ENCODE results near the gene SFT2D3.

SFT2D3 gene

GRCh38 chr2:127705391-127706065, 4.2 kb downstream of the SFT2D3 start:
- no peak for DNase-seq

- no peak for DNase-seq
These were observed 5.1 kb downstream of the SFT2D3 start for GRCh38 chr2:127706215-127706990.

DNA sequence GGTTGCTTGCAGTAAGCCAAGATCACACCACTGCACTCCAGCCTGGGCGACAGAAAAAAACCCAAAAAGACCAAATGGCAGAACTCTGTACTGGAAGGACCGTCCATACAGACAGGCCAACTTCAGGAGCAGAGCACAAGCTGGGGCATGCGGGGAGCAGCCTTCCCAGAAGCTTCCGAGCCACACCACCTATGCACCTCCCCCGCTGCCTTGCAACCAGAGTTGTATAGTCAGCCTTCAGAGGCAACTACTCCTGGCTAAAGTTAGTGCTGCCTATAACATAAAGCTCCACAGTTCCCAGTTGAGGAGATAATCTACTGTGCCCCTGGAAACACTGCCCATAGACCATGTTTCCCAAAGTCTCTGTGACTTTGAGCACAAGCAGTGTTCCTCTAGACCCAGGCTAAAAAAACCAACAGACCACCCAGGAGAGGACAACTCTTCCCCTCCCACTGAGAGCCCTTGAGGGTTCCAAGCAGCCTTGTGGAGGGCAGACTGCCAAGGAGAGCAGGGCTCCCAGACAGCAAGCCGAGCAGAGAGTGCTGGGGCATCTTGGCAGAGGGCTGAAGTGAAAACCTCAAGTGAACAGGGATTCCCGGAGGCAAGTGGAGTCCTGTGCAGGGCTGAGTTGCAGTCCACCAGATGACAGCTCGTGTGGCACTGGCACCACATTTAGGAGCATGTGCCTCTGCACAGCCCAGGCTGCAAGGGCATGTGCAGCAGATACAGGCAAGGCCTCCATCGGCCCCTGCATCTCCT, 6.8 kb downstream of the SFT2D3 start:
- DNase-seq: peak in 23 of 58 donors; percentile 3 to 48 (median 23)

GRCh38 chr2:127709336-127709735, 8.0 kb downstream of the SFT2D3 start:
- DNase-seq: no peak

- DNase-seq: no peak
These were observed 11.7 kb downstream of the SFT2D3 start for GRCh38 chr2:127712999-127713398.

- DNase-seq: no peak
These were observed 12.3 kb downstream of the SFT2D3 start for GRCh38 chr2:127713562-127713961.

- DNase-seq: no peak
These were observed 14.6 kb downstream of the SFT2D3 start for GRCh38 chr2:127715778-127716449.

GRCh38 chr2:127718271-127718670, 17.0 kb downstream of the SFT2D3 start:
- no peak for DNase-seq

DNA sequence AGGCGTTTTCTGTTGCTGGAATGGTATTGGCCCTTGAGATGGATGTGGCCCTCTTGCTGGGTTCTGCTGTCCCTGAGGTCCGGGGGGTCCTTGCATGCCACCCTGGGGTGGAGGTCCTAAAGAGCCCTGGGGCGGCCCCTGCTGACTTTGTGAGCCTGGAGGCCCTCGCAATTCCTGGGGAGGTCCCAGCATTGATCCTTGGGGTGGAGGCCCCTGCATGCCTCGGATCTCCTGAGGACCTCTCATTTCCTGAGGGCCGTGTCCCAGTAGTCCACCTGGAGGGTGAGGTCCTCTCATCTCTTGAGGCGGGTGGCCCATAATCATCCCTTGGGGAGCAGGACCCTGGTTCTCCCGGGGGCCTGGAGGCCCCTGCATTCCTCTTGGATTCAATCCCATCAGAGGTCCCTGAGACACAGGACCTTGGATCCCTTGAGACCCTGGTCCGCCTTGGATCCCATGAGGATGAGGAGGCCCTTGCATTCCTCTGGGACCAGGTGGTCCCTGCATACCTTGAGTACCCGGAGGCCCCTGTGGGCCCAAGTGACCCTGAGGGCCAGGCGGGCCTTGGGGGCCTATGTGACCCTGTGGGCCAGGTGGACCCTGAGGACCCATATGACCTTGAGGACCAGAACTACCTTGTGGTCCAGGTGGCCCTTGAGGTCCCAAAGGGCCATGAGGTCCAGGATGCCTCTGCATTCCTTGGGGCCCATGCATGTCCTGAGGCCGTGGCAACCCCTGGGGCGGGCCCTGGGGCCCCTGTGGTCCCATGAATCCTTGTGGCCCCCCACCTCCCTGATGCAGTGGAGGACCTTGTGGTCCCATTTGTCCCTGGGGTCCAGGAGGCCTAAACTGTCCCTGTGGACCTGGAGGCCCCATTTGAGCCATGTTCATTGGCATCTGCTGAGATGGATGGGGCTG, 18.3 kb downstream of the SFT2D3 start:
- DNase-seq: no peak

GRCh38 chr2:127721311-127721977, 20.1 kb downstream of the SFT2D3 start:
- no peak for DNase-seq

DNA sequence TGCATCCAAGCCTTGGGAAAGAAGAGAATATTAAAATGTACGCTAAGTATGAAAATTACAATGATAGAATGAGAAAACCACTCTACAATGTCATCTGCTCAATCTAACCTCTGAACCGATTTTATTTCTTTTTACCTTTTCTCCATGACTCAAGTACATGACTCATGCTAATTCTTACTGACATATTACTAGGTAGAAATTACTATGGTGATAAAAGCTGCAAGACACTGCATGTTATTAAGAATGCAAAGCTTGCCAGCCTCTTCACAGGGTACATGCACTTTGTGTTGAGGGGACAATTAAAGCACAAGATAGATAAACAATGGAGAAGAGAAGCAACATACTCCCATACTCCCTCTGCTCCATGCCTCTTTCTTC, 20.7 kb downstream of the SFT2D3 start:
- DNase-seq: no peak

DNA sequence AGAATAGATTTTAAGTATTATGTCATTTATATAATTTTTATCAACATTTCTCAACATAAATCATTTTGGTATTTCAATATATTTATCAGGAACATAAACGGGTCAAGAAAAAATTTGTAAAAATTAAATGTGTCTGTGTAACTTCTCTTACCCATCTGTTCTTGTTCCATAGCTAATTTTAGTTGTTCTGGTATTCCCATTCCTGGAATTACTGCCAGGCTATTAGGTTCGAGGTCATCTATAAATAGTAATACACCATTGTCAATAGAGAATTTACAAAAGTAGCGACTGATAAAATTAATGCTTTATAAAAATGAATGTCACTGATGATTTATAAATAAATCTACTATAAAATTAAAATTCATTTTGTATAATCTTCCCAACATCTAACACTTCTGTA, 21.5 kb downstream of the SFT2D3 start:
- no peak for DNase-seq

GRCh38 chr2:127726158-127726880, 25.0 kb downstream of the SFT2D3 start:
- no peak for DNase-seq

- DNase-seq: no peak
These were observed 32.0 kb downstream of the SFT2D3 start for GRCh38 chr2:127733113-127733815.

- no peak for DNase-seq
These were observed 32.7 kb downstream of the SFT2D3 start for GRCh38 chr2:127733816-127734537.

- no peak for DNase-seq
These were observed 33.7 kb downstream of the SFT2D3 start for GRCh38 chr2:127735044-127735443.

DNA sequence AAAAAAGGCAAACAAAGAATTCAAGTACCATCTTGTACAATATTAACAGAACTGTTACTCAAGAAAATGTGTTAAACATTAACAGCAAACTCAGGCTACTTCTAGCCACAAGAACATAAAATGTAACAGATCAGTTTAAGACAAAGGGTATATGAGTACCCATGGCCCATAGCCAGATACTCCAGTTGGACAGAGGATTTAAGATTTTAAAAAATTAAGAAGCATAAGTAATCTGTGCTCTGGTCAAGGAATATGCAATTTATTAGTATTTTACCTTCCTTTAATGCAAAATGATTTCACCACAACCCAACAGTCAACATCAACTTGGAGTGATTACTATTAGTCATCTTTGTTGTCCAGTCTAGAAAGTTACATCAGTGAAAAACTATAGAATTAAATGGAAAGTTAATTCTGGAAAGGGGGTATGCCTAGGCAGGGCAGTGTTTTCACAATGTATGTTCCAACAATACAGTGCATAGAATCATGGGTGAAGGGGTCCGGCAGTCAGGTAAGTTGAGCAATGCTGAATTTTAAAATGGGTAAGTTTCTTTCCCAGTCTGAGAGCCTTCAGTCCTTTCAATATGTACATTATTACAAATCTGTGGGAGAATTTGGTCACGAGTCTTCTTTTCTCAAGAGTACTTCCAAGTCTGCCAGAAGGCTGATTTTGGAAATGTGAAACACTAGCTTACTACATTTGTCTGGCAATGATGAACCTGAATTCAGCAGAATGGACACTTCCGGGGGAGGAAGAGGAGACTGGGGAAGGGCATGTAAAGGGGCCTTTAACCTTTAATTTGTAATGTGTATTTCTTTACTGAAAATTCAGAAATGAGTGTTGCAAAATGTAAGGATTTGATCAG, 34.5 kb downstream of the SFT2D3 start:
- DNase-seq: no peak
